ENCODE results near the gene GUCY1A1. TPM values are rescaled to one million over a fixed set of nuclear protein-coding genes. Genes with fewer than 3 reads are reported as not detected.

GUCY1A1 gene
- total and polyA plus RNA-seq, 2 of the 4 experiments (the other 2 are of a cell fraction), result 0.19 to 0.54 TPM

- in situ Hi-C loops (cut with MboI; ENCODE audit: low sequenced_read_pairs) (no loop called here), dilution Hi-C loops (cut with HindIII; ENCODE audit: low sequenced_read_pairs, unreplicated experiment) (no loop called here), intact Hi-C loops (cut with micrococcal nuclease) (no loop called here)
- no peak for DNase-seq
- Histone ChIP-seq H4K91ac (ENCODE audit: insufficient read depth, low read depth, low read length) (no peak overlapping the region), H2BK5ac (ENCODE audit: low read depth, low read length, poor library complexity, severe bottlenecking) (no peak overlapping the region), H2AFZ (replicated peaks; ENCODE audit: low read length, poor library complexity) (no peak overlapping the region), H3K79me1 (ENCODE audit: low read depth in 1 of 2, low read length in 2 of 2) (no peaks in the 10 kb centered on the region), H2AK9ac (replicated peaks; ENCODE audit: low read depth, low read length, poor library complexity) (no peak overlapping the region), H3K9me3 (ENCODE audit: control insufficient read depth, insufficient read depth, low read length) (peaks cover 2% of the 10 kb centered on the region; the same call in 1 of the 2 replicates), H4K5ac (ENCODE audit: low read depth, low read length) (no peak overlapping the region), H3K36me3 (ENCODE audit: control insufficient read depth, insufficient read depth, low read length) (no peaks in the 10 kb centered on the region), H3K18ac (ENCODE audit: low read depth, low read length) (no peak overlapping the region), H3K14ac (replicated peaks; ENCODE audit: low read depth, low read length) (no peak overlapping the region), H3K27ac (ENCODE audit: insufficient read depth, low read length) (no peak overlapping the region), H2BK20ac (ENCODE audit: low read depth, low read length) (no peak overlapping the region), H3K4me1 (ENCODE audit: control insufficient read depth, insufficient read depth, low read length) (peaks cover 2% of the 10 kb centered on the region; the same call in 1 of the 2 replicates), H2BK120ac (ENCODE audit: low read depth, low read length) (no peak overlapping the region), H2AK5ac (ENCODE audit: low read depth, low read length) (no peak overlapping the region), H2BK15ac (ENCODE audit: low read depth, low read length) (no peak overlapping the region), H3K27me3 (ENCODE audit: control insufficient read depth, insufficient read depth, low read length) (no peaks in the 10 kb centered on the region; the same call in 1 of the 2 replicates), H3K9ac (ENCODE audit: low read depth, low read length) (no peak overlapping the region), H3K23ac (ENCODE audit: low read depth, low read length) (no peak overlapping the region), H3K4ac (ENCODE audit: low read depth, low read length) (no peak overlapping the region), H4K20me1 (ENCODE audit: insufficient read depth, low read length) (no peaks in the 10 kb centered on the region), H3K4me2 (ENCODE audit: low read depth, low read length) (no peak overlapping the region), H4K8ac (ENCODE audit: low read depth in 2 of 2, low read length in 2 of 2) (no peak overlapping the region), H3K4me3 (ENCODE audit: insufficient read depth, low read depth, low read length) (no peak overlapping the region), H3K56ac (ENCODE audit: extremely low read depth, insufficient read depth, low read length) (no peak overlapping the region), H3K9me1 (ENCODE audit: insufficient read depth, low read length) (no peaks in the 10 kb centered on the region)
- TF ChIP-seq RCOR1 (IDR thresholded peaks at IDR 0.05; ENCODE audit: insufficient replicate concordance, low read length) (no peak), CEBPB (IDR thresholded peaks at IDR 0.05; ENCODE audit: low read depth, low read length) (no peak), MAFK (IDR thresholded peaks at IDR 0.05; ENCODE audit: low read depth, low read length) (no peak), MAZ (IDR thresholded peaks at IDR 0.05; ENCODE audit: borderline replicate concordance, low read depth, low read length) (no peak), CHD1 (IDR thresholded peaks at IDR 0.05; ENCODE audit: low read depth, low read length) (no peak), SMC3 (IDR thresholded peaks at IDR 0.05; ENCODE audit: low read depth, low read length) (no peak)
- TF ChIP-seq, protein P1, sequence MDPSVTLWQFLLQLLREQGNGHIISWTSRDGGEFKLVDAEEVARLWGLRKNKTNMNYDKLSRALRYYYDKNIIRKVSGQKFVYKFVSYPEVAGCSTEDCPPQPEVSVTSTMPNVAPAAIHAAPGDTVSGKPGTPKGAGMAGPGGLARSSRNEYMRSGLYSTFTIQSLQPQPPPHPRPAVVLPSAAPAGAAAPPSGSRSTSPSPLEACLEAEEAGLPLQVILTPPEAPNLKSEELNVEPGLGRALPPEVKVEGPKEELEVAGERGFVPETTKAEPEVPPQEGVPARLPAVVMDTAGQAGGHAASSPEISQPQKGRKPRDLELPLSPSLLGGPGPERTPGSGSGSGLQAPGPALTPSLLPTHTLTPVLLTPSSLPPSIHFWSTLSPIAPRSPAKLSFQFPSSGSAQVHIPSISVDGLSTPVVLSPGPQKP (IDR thresholded peaks at IDR 0.05; ENCODE audit: borderline replicate concordance, low read depth, low read length), result no peak
- no CpG with 5 or more reads among the region's 6 CpGs for WGBS, 2 experiments (ENCODE audit: extremely low coverage in 2 of 2, insufficient read length in 1 of 2)
- no peak for ATAC-seq (ENCODE audit: low read depth)
- POLR2A ChIA-PET (ENCODE audit: unreplicated experiment), result no interaction called here
- no TSS peak for BruUV-seq (replicated peaks)
- CTCF ChIA-PET, result interaction anchor here (0.7 kb wide), 1 partner anchor 81 kb away, joined by 3 read pairs; no protein-coding TSS in a partner anchor
Observed at GRCh38 chr4:155674669-155675071, 8.0 kb downstream of the GUCY1A1 start.
